ENCODE measurements around the gene KIF4A. TPM values are rescaled to one million over a fixed set of nuclear protein-coding genes. Genes with fewer than 3 reads are reported as not detected.

KIF4A gene
- total RNA-seq, 1 experiment from 2014 or later = 35.8 TPM

- no TSS peak for BruUV-seq (replicated peaks)
- intact Hi-C loops (cut with micrococcal nuclease) = no loop called here
- CTCF ChIA-PET = interaction anchor here (0.6 kb wide), 1 partner anchor 16 kb away, joined by 3 read pairs; the partner anchor contains the start of gene GDPD2
These were observed 149.1 kb downstream of the KIF4A start for GRCh38 chrX:70439016-70439415.

GRCh38 chrX:70442224-70442623 lies 152.3 kb downstream of the KIF4A start:
- Histone ChIP-seq H3K9ac (ENCODE audit: low read length) (no peak overlapping the region), H3K4me3 (ENCODE audit: low read length) (no peak overlapping the region), H3K9me3 (ENCODE audit: low read length) (no peaks in the 10 kb centered on the region), H2AFZ (ENCODE audit: low read length) (no peak overlapping the region), H4K20me1 (ENCODE audit: low read length) (no peaks in the 10 kb centered on the region), H3K36me3 (ENCODE audit: low read depth, low read length) (no peaks in the 10 kb centered on the region), H3K79me2 (ENCODE audit: low read length) (no peaks in the 10 kb centered on the region), H3K27me3 (ENCODE audit: low read length) (peaks cover 26% of the 10 kb centered on the region), H3K4me1 (ENCODE audit: insufficient read depth, low read length) (peaks cover 9% of the 10 kb centered on the region), H3K27ac (ENCODE audit: low read length) (no peak overlapping the region), H3F3A (ENCODE audit: low read length, unreplicated experiment) (no peaks in the 10 kb centered on the region), H3K4me2 (ENCODE audit: low read length) (no peak overlapping the region), H3K9me2 (replicated peaks; ENCODE audit: low read length) (no peaks in the 10 kb centered on the region)
- ChIA-PET CTCF (no interaction called here), POLR2A (ENCODE audit: unreplicated experiment) (no interaction called here)
- BruUV-seq (replicated peaks) = no TSS peak
- intact Hi-C loops (cut with micrococcal nuclease) = no loop called here
- no peak for TF ChIP-seq CTCF (conservative IDR thresholded peaks at IDR 0.05; ENCODE audit: low read depth, low read length)
- TF ChIP-seq EZH2 (IDR thresholded peaks at IDR 0.05; ENCODE audit: low read length, unreplicated experiment) = no peak
- no peak for TF ChIP-seq EZH2phosphoT487 (IDR thresholded peaks at IDR 0.05; ENCODE audit: borderline replicate concordance, low read length)
- ATAC-seq = no peak
- no peak for DNase-seq

More at GRCh38 chrX:70439016-70439415, 149.1 kb downstream of the KIF4A start:
- Histone ChIP-seq H3K27me3 (ENCODE audit: low read length) (peaks cover 5% of the 10 kb centered on the region), H3K9me3 (ENCODE audit: low read length) (no peaks in the 10 kb centered on the region), H3F3A (ENCODE audit: low read length, unreplicated experiment) (no peaks in the 10 kb centered on the region), H3K79me2 (ENCODE audit: low read length) (no peaks in the 10 kb centered on the region), H3K27ac (ENCODE audit: low read length) (no peak overlapping the region), H3K4me2 (ENCODE audit: low read length) (no peak overlapping the region), H4K20me1 (ENCODE audit: low read length) (no peaks in the 10 kb centered on the region), H3K9ac (ENCODE audit: low read length) (no peak overlapping the region), H3K36me3 (ENCODE audit: low read depth, low read length) (no peaks in the 10 kb centered on the region), H3K4me1 (ENCODE audit: insufficient read depth, low read length) (peaks cover 18% of the 10 kb centered on the region), H2AFZ (ENCODE audit: low read length) (no peak overlapping the region), H3K4me3 (ENCODE audit: low read length) (no peak overlapping the region), H3K9me2 (replicated peaks; ENCODE audit: low read length) (no peaks in the 10 kb centered on the region)
- TF ChIP-seq EZH2phosphoT487 (IDR thresholded peaks at IDR 0.05; ENCODE audit: borderline replicate concordance, low read length) (no peak), EZH2 (IDR thresholded peaks at IDR 0.05; ENCODE audit: low read length, unreplicated experiment) (no peak), CTCF (conservative IDR thresholded peaks at IDR 0.05; ENCODE audit: low read depth, low read length) (no peak)
- no peak for DNase-seq
- no peak for ATAC-seq
- POLR2A ChIA-PET (ENCODE audit: unreplicated experiment) = no interaction called here

- CTCF ChIA-PET = no interaction called here
- Histone ChIP-seq H3K27me3 (ENCODE audit: low read length) (peaks cover 26% of the 10 kb centered on the region), H4K20me1 (ENCODE audit: low read length) (no peaks in the 10 kb centered on the region), H2AFZ (ENCODE audit: low read length) (no peak within 1 kb of the TSS), H3K36me3 (ENCODE audit: low read depth, low read length) (no peaks in the 10 kb centered on the region), H3K4me3 (ENCODE audit: low read length) (no peak within 1 kb of the TSS), H3F3A (ENCODE audit: low read length, unreplicated experiment) (no peaks in the 10 kb centered on the region), H3K79me2 (ENCODE audit: low read length) (no peaks in the 10 kb centered on the region), H3K4me1 (ENCODE audit: insufficient read depth, low read length) (no peaks in the 10 kb centered on the region), H3K9ac (ENCODE audit: low read length) (no peak within 1 kb of the TSS), H3K27ac (ENCODE audit: low read length) (no peak within 1 kb of the TSS), H3K9me3 (ENCODE audit: low read length) (no peaks in the 10 kb centered on the region), H3K9me2 (replicated peaks; ENCODE audit: low read length) (no peaks in the 10 kb centered on the region), H3K4me2 (ENCODE audit: low read length) (peak within 1 kb of the TSS; percentile 28; the same call in 1 of the 2 replicates)
- TF ChIP-seq EZH2phosphoT487 (IDR thresholded peaks at IDR 0.05; ENCODE audit: borderline replicate concordance, low read length) = no peak
- no peak for TF ChIP-seq EZH2 (IDR thresholded peaks at IDR 0.05; ENCODE audit: low read length, unreplicated experiment)
- no peak for TF ChIP-seq CTCF (conservative IDR thresholded peaks at IDR 0.05; ENCODE audit: low read depth, low read length)
- DNase-seq (peak; percentile 30), ATAC-seq (peak; percentile 77)
- POLR2A ChIA-PET (ENCODE audit: unreplicated experiment) = no interaction called here
- intact Hi-C loops (cut with micrococcal nuclease) = no loop called here
- no TSS peak for BruUV-seq (replicated peaks)
These were observed 154.5 kb downstream of the KIF4A start, which contains the start of gene DLG3 for GRCh38 chrX:70444326-70444945. Gene DLG3 (plus strand): TSS chrX:70444835. CDS start chrX:70445202, 367 bp downstream.

Measured in PC-3 (cell line).